HEK293 (cell line): ENCODE data around the gene MCHR1.

Experiments
- BCL6B ChIP-seq: fragments of 450-650 bp; formaldehyde crosslinking; IDR thresholded peaks from 2 replicates; pipeline ENCODE4 v1.5.1; 2017; ENCODE audit warnings: missing biosample characterization, missing genetic modification characterization
- ELK4 ChIP-seq: IDR thresholded peaks from 2 replicates; pipeline ENCODE4 v1.6.1; 2011; ENCODE audit warnings: mild to moderate bottlenecking, low read depth, low read length, borderline replicate concordance
- GLIS2 ChIP-seq: fragments of 450-650 bp; formaldehyde crosslinking; IDR thresholded peaks from 2 replicates; pipeline ENCODE4 v1.5.1; 2016; ENCODE audit warnings: missing biosample characterization, missing genetic modification characterization
- HOXA7 ChIP-seq: sonication (generic); formaldehyde crosslinking; IDR thresholded peaks from 2 replicates; pipeline ENCODE4 v1.8.1; 2022; ENCODE audit warnings: missing genetic modification reagents, borderline replicate concordance
- PATZ1 ChIP-seq: fragments of 450-650 bp; formaldehyde crosslinking; IDR thresholded peaks from 2 replicates; pipeline ENCODE4 v1.5.1; 2016; ENCODE audit warnings: missing biosample characterization, missing genetic modification characterization
- ZEB2 ChIP-seq: fragments of 450-650 bp; formaldehyde crosslinking; IDR thresholded peaks from 2 replicates; pipeline ENCODE4 v1.5.1; 2016; ENCODE audit warnings: missing biosample characterization, missing genetic modification characterization
- ZNF132 ChIP-seq: fragments of 450-650 bp; formaldehyde crosslinking; IDR thresholded peaks from 2 replicates; pipeline ENCODE4 v1.5.1; 2017; ENCODE audit warnings: missing biosample characterization, missing genetic modification characterization, borderline replicate concordance
- ZNF157 ChIP-seq: fragments of 450-650 bp; formaldehyde crosslinking; IDR thresholded peaks from 2 replicates; pipeline ENCODE4 v1.5.1; 2016; ENCODE audit warnings: missing biosample characterization, missing genetic modification characterization
- ZNF221 ChIP-seq: fragments of 450-650 bp; formaldehyde crosslinking; IDR thresholded peaks from 2 replicates; pipeline ENCODE4 v1.5.1; 2017; ENCODE audit warnings: missing biosample characterization, missing genetic modification characterization, borderline replicate concordance
- ZNF280C ChIP-seq: fragments of 450-650 bp; formaldehyde crosslinking; IDR thresholded peaks from 2 replicates; pipeline ENCODE4 v1.5.1; 2016; ENCODE audit warnings: missing biosample characterization, missing genetic modification characterization
- ZNF311 ChIP-seq: fragments of 450-650 bp; formaldehyde crosslinking; IDR thresholded peaks from 2 replicates; pipeline ENCODE4 v1.5.1; 2017; ENCODE audit warnings: missing biosample characterization, missing genetic modification characterization, borderline replicate concordance
- ZNF324 ChIP-seq: fragments of 450-650 bp; formaldehyde crosslinking; IDR thresholded peaks from 2 replicates; pipeline ENCODE4 v1.5.1; 2016; ENCODE audit warnings: missing biosample characterization, missing genetic modification characterization
- ZNF394 ChIP-seq: fragments of 450-650 bp; formaldehyde crosslinking; IDR thresholded peaks from 2 replicates; pipeline ENCODE4 v1.5.1; 2016; ENCODE audit warnings: missing biosample characterization, missing genetic modification characterization, mild to moderate bottlenecking, moderate library complexity, borderline replicate concordance
- ZNF426 ChIP-seq: fragments of 450-650 bp; formaldehyde crosslinking; IDR thresholded peaks from 2 replicates; pipeline ENCODE4 v1.5.1; 2017; ENCODE audit warnings: missing biosample characterization, missing genetic modification characterization, mild to moderate bottlenecking, inconsistent platforms, moderate library complexity
- ZNF48 ChIP-seq: fragments of 450-650 bp; formaldehyde crosslinking; IDR thresholded peaks from 2 replicates; pipeline ENCODE4 v1.5.1; 2016; ENCODE audit warnings: missing biosample characterization, missing genetic modification characterization
- ZNF518A ChIP-seq: fragments of 450-650 bp; formaldehyde crosslinking; conservative IDR thresholded peaks from 2 replicates; pipeline ENCODE4 v1.5.1; 2016; ENCODE audit warnings: low read depth, missing biosample characterization, missing genetic modification characterization
- ZNF555 ChIP-seq: fragments of 450-650 bp; formaldehyde crosslinking; conservative IDR thresholded peaks from 2 replicates; pipeline ENCODE4 v1.5.1; 2017; ENCODE audit warnings: missing biosample characterization, mild to moderate bottlenecking, missing genetic modification characterization, inconsistent platforms
- ZNF585B ChIP-seq: fragments of 450-650 bp; formaldehyde crosslinking; IDR thresholded peaks from 2 replicates; pipeline ENCODE4 v1.5.1; 2016; ENCODE audit warnings: missing biosample characterization, missing genetic modification characterization
- ZNF677 ChIP-seq: fragments of 450-650 bp; IDR thresholded peaks from 2 replicates; pipeline ENCODE4 v1.5.0; 2018; ENCODE audit warnings: missing biosample characterization, mild to moderate bottlenecking, missing genetic modification characterization, moderate library complexity
- ZNF747 ChIP-seq: fragments of 450-650 bp; formaldehyde crosslinking; IDR thresholded peaks from 2 replicates; pipeline ENCODE4 v1.5.1; 2016; ENCODE audit warnings: missing biosample characterization, missing genetic modification characterization
- ZNF785 ChIP-seq: fragments of 450-650 bp; formaldehyde crosslinking; IDR thresholded peaks from 2 replicates; pipeline ENCODE4 v1.5.1; 2016; ENCODE audit warnings: missing biosample characterization, missing genetic modification characterization
- ZNF837 ChIP-seq: fragments of 450-650 bp; formaldehyde crosslinking; IDR thresholded peaks from 2 replicates; pipeline ENCODE4 v1.5.1; 2016; ENCODE audit warnings: missing biosample characterization, missing genetic modification characterization
- ZSCAN23 ChIP-seq: fragments of 450-650 bp; formaldehyde crosslinking; IDR thresholded peaks from 2 replicates; pipeline ENCODE4 v1.5.1; 2016; ENCODE audit warnings: missing biosample characterization, missing genetic modification characterization
- TF ChIP-seq, protein P1 (sequence below): fragments of 450-650 bp; formaldehyde crosslinking; IDR thresholded peaks from 2 replicates; pipeline ENCODE4; 2016; ENCODE audit warnings: missing biosample characterization, missing genetic modification characterization
- TF ChIP-seq, protein P2 (sequence below): fragments of 450-650 bp; formaldehyde crosslinking; IDR thresholded peaks from 2 replicates; pipeline ENCODE4 v1.5.1; 2016; ENCODE audit warnings: missing biosample characterization, missing genetic modification characterization

MCHR1 gene

DNA sequence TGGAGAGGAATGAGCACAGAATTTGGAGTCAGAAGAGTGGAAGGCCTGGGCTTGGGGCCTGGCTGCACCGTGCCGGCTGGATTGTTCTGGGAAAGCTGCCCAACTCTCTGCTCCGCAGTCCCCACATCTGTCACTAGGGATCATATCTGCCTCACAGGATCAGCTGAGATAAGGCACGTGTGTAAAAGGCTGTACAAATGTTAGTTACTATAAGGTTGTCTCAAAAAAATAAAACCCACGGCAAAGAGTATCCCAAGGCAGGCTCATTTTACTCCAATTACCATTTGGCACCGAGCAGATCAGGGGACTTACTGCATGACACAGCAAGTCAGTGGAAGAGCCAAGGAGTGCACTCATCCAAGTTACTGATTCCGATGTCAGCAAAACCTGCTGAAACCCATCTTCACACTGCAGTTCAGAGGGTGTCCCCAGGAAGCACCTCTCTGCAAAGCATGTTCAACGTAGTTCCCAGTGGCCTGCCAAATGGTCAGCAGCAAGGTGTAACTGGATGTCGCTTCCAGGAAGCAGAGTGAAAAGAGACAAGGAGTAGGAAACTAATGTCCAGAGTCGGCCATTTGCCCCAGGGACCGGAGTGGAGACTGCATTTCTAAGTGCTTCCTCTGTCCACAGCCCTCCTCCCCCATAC is 24.6 kb upstream of the MCHR1 start (continued):
- TF ChIP-seq ZNF280C (tag by site-specific recombination) (no peak), ZNF394 (peak; percentile 80), ZNF585B (no peak), ZNF747 (tag by site-specific recombination) (no peak), ZNF311 (tag by site-specific recombination) (no peak), ZNF157 (tag by site-specific recombination) (no peak), BCL6B (tag by site-specific recombination) (no peak), ZNF324 (tag by site-specific recombination) (no peak), ZNF518A (tag by site-specific recombination) (no peak), ZSCAN23 (tag by site-specific recombination) (no peak), HOXA7 (CRISPR knock-in tag) (no peak), ZEB2 (tag by site-specific recombination) (0 out of 2 replicates have a peak, but pooled peaks have one; percentile 37), ZNF221 (tag by site-specific recombination) (no peak), ZNF132 (tag by site-specific recombination) (no peak), PATZ1 (no peak), ZNF785 (tag by site-specific recombination) (no peak), ZNF837 (tag by site-specific recombination) (no peak), ZNF677 (no peak), ELK4 (no peak), ZNF48 (tag by site-specific recombination) (no peak), GLIS2 (no peak), ZNF555 (tag by site-specific recombination) (no peak), ZNF426 (tag by site-specific recombination) (no peak)
- TF ChIP-seq, protein P1, sequence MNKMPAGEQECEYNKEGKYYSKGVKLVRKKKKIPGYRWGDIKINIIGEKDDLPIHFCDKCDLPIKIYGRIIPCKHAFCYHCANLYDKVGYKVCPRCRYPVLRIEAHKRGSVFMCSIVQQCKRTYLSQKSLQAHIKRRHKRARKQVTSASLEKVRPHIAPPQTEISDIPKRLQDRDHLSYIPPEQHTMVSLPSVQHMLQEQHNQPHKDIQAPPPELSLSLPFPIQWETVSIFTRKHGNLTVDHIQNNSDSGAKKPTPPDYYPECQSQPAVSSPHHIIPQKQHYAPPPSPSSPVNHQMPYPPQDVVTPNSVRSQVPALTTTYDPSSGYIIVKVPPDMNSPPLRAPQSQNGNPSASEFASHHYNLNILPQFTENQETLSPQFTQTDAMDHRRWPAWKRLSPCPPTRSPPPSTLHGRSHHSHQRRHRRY (tag by site-specific recombination) = no peak
- TF ChIP-seq, protein P2, sequence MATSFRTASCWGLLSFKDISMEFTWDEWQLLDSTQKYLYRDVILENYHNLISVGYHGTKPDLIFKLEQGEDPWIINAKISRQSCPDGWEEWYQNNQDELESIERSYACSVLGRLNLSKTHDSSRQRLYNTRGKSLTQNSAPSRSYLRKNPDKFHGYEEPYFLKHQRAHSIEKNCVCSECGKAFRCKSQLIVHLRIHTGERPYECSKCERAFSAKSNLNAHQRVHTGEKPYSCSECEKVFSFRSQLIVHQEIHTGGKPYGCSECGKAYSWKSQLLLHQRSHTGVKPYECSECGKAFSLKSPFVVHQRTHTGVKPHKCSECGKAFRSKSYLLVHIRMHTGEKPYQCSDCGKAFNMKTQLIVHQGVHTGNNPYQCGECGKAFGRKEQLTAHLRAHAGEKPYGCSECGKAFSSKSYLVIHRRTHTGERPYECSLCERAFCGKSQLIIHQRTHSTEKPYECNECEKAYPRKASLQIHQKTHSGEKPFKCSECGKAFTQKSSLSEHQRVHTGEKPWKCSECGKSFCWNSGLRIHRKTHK (tag by site-specific recombination) = no peak
